Adrenal gland (tissue), 5 donors: ENCODE measurements around the gene ICE2.

ENCODE experiments used
- POLR2A ChIP-seq, 2 donors: fragments of 450-650 bp; IDR thresholded peaks; one replicate each; pipeline ENCODE4 v1.6.1; 2017; ENCODE audit warnings: antibody characterized with exemption in 2 of 2, mild to moderate bottlenecking in 2 of 2, moderate library complexity in 1 of 2
- TF ChIP-seq, protein P1 (sequence below), 6 experiments: fragments of 450-650 bp in 4 of 6; fragments of 200-600 bp in 2 of 6; sonication (generic) in 1 of 6; IDR thresholded peaks; 1 replicate in 5 of 6; 2 replicates in 1 of 6; pipeline versions ENCODE4 v1.5.1 to v1.8.0; 2016 to 2021; ENCODE audit warnings: antibody characterized with exemption in 6 of 6, mild to moderate bottlenecking in 2 of 6, moderate library complexity in 1 of 6
- donor health status: DM: no; HTN: no; CAD: no.

DNA sequence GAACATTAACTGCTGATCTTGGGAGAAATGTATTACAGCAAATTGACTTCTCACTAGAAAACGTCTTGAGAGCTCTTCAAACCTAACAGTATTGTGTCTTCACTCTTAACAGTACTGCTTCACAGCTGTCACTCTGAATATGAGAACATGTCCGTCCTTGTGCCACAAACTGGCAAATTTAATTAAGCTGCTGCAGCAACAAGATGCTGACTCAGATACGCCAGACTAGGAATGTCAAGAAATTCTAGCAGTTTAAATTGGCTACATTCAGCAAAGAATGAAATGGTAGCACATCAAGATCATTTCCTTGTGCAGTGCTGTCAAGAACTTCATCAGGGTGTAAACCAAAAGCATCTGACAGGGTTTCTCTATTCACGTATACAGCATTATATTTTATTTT, 7.6 kb downstream of the ICE2 start:
- TF ChIP-seq, protein P1, sequence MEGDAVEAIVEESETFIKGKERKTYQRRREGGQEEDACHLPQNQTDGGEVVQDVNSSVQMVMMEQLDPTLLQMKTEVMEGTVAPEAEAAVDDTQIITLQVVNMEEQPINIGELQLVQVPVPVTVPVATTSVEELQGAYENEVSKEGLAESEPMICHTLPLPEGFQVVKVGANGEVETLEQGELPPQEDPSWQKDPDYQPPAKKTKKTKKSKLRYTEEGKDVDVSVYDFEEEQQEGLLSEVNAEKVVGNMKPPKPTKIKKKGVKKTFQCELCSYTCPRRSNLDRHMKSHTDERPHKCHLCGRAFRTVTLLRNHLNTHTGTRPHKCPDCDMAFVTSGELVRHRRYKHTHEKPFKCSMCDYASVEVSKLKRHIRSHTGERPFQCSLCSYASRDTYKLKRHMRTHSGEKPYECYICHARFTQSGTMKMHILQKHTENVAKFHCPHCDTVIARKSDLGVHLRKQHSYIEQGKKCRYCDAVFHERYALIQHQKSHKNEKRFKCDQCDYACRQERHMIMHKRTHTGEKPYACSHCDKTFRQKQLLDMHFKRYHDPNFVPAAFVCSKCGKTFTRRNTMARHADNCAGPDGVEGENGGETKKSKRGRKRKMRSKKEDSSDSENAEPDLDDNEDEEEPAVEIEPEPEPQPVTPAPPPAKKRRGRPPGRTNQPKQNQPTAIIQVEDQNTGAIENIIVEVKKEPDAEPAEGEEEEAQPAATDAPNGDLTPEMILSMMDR (IDR thresholded peaks at IDR 0.05): no peak
- no peak for TF ChIP-seq POLR2A (IDR thresholded peaks at IDR 0.05)
